Mesenchymal stem cell (in vitro differentiated cells and primary cell): ENCODE results near the gene HES4.

Source experiments
- DNase-seq: peaks from one replicate; pipeline ENCODE4 v3.0.0-alpha.2; 2013
- H2AFZ ChIP-seq: one replicate; pipeline ENCODE4 v1.6.1; 2013; ENCODE audit warnings: low read depth, mild to moderate bottlenecking, control low read depth, inconsistent platforms, low read length, moderate library complexity
- H2AK5ac ChIP-seq: 2 replicates; pipeline ENCODE4 v1.6.1; 2013; ENCODE audit warnings: low read length, moderate library complexity, mild to moderate bottlenecking, inconsistent platforms; ENCODE audit not compliant: severe bottlenecking
- H2BK120ac ChIP-seq: one replicate; pipeline ENCODE4 v1.6.1; 2013; ENCODE audit warnings: low read depth, mild to moderate bottlenecking, inconsistent platforms, low read length, moderate library complexity
- H2BK12ac ChIP-seq, 2 experiments: one replicate each; pipeline ENCODE4 v1.6.1; 2013; ENCODE audit warnings: inconsistent platforms in 2 of 2, low read length in 2 of 2, mild to moderate bottlenecking in 2 of 2, moderate library complexity in 2 of 2, control low read depth in 1 of 2
- H2BK15ac ChIP-seq: one replicate; pipeline ENCODE4 v1.6.1; 2013; ENCODE audit warnings: mild to moderate bottlenecking, low read depth, inconsistent platforms; ENCODE audit not compliant: poor library complexity, severe bottlenecking
- H2BK5ac ChIP-seq: 2 replicates; pipeline ENCODE4 v1.6.1; 2013; ENCODE audit warnings: low read depth, mild to moderate bottlenecking, low read length, control low read depth, inconsistent platforms; ENCODE audit not compliant: poor library complexity, severe bottlenecking
- H3K14ac ChIP-seq, 2 experiments: one replicate each; pipeline ENCODE4 v1.6.1; 2013; ENCODE audit warnings: inconsistent platforms in 2 of 2, low read length in 2 of 2, control low read depth in 1 of 2, mild to moderate bottlenecking in 1 of 2, moderate library complexity in 1 of 2
- H3K18ac ChIP-seq, 2 experiments: one replicate each; pipeline ENCODE4 v1.6.1; 2013; ENCODE audit warnings: inconsistent platforms in 2 of 2, low read length in 2 of 2, control low read depth in 1 of 2, low read depth in 1 of 2, mild to moderate bottlenecking in 1 of 2
- H3K23ac ChIP-seq, 2 experiments: one replicate each; pipeline ENCODE4 v1.6.1; 2013; ENCODE audit warnings: inconsistent platforms in 2 of 2, low read length in 2 of 2, mild to moderate bottlenecking in 2 of 2, moderate library complexity in 2 of 2, control low read depth in 1 of 2
- H3K27ac ChIP-seq: 2 replicates; pipeline ENCODE4 v1.5.1; 2013; ENCODE audit warnings: mild to moderate bottlenecking, moderate library complexity, low read length, control low read depth, inconsistent platforms; ENCODE audit not compliant: poor library complexity, severe bottlenecking
- H3K27me3 ChIP-seq, 2 experiments: 2 replicates each; pipeline versions ENCODE4 v1.6.1 to v1.7.0; 2013; ENCODE audit warnings: low read length in 2 of 2, mild to moderate bottlenecking in 2 of 2, moderate library complexity in 2 of 2, control low read depth in 1 of 2, inconsistent platforms in 1 of 2; ENCODE audit not compliant: control insufficient read depth in 1 of 2, insufficient read depth in 1 of 2
- H3K36me3 ChIP-seq, 2 experiments: 2 replicates each; pipeline versions ENCODE4 v1.6.1 to v1.7.0; 2013; ENCODE audit warnings: low read length in 2 of 2, control low read depth in 1 of 2, inconsistent platforms in 1 of 2, low read depth in 1 of 2, mild to moderate bottlenecking in 1 of 2; ENCODE audit not compliant: insufficient read depth in 2 of 2, control insufficient read depth in 1 of 2
- H3K4ac ChIP-seq, 2 experiments: one replicate each; pipeline ENCODE4 v1.6.1; 2013; ENCODE audit warnings: inconsistent platforms in 2 of 2, low read length in 2 of 2, mild to moderate bottlenecking in 2 of 2, moderate library complexity in 2 of 2, control low read depth in 1 of 2, low read depth in 1 of 2
- H3K4me1 ChIP-seq: 2 replicates; pipeline ENCODE4 v1.6.1; 2013; ENCODE audit warnings: low read depth, low read length, control low read depth; ENCODE audit not compliant: control insufficient read depth, insufficient read depth
- H3K4me2 ChIP-seq: 2 replicates; pipeline ENCODE4 v1.6.1; 2013; ENCODE audit warnings: low read length, mild to moderate bottlenecking, inconsistent platforms; ENCODE audit not compliant: poor library complexity, severe bottlenecking
- H3K4me3 ChIP-seq, 2 experiments: 2 replicates each; pipeline versions ENCODE4 v1.5.1 to v1.7.0; 2013; ENCODE audit warnings: low read length in 2 of 2, mild to moderate bottlenecking in 2 of 2, control low read depth in 1 of 2, low read depth in 1 of 2; ENCODE audit not compliant: insufficient read depth in 1 of 2
- H3K79me1 ChIP-seq: replicated peaks from 2 replicates; pipeline ENCODE4 v1.6.1; 2013; ENCODE audit warnings: mild to moderate bottlenecking, control low read depth, low read length, inconsistent platforms; ENCODE audit not compliant: poor library complexity, severe bottlenecking
- H3K9ac ChIP-seq: 2 replicates; pipeline ENCODE4 v1.7.0; 2013; ENCODE audit warnings: mild to moderate bottlenecking, low read length, moderate library complexity
- H3K9me3 ChIP-seq: 2 replicates; pipeline ENCODE4 v1.7.0; 2013; ENCODE audit warnings: mild to moderate bottlenecking, low read length; ENCODE audit not compliant: control insufficient read depth
- H4K8ac ChIP-seq: one replicate; pipeline ENCODE4 v1.6.1; 2013; ENCODE audit warnings: inconsistent platforms, mild to moderate bottlenecking, low read length, moderate library complexity
- H4K91ac ChIP-seq: one replicate; pipeline ENCODE4 v1.6.1; 2013; ENCODE audit warnings: mild to moderate bottlenecking, low read length, inconsistent platforms
- WGBS: methylation state at CpG from one replicate; pipeline ENCODE4 v1.1.7; 2013; ENCODE audit warnings: mixed read lengths; 5-methylcytosine and 5-hydroxymethylcytosine counted together

HES4 gene

DNA sequence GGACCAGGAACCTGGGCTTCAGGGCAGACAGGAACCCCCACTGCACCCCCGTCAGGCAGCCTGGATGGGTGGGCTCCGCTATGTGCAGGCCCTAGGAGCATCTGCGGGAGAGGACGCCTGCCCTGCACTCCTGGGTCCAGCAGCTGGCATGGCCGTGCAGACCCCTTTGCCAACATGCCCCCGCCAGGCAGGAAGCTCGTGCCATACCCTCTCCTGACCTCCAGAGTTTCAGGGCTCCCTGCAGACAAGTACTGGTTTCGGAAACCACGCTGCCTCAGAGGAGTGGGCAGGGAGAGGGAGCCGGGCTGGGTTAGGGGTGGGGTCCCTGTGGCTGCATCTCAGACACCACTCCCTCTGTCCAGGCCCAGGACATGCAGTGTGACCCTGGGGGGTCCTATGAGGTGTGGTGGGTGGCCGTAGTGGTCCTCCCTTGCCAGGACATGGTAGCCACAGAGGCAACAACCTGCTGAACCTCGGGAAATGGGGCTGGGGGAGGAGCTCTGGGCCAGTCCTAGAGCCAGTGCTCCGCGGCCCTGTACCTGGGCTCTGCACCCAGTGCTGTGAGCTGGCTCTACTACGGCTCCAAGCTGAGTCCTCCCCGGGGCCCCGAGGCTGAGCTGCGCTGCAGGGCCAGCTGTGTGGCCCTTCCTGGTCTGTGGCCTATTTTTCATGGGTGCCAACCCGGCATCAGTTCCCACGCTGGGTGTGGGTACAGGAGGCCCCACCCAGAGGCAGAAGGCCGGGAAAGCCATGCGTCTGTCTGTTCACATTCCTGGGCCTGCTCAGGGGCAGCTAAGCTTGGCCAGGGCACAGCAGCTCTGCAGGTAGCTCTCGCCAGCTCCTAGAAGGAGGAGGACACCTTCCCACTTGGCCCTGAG, 32.2 kb downstream of the HES4 start:
- Histone ChIP-seq H3K79me1 (peaks cover 9% of the 10 kb centered on the region), H4K8ac (no peak overlapping the region), H3K27ac (no peak overlapping the region), H3K4me3 (peak overlapping the region in 1 of 2 experiments; percentile 85), H3K4me1 (peaks cover 22% of the 10 kb centered on the region), H3K9ac (no peak overlapping the region), H3K9me3 (no peaks in the 10 kb centered on the region), H3K36me3 (peaks cover 10 to 33% of the 10 kb centered on the region in 2 experiments), H3K23ac (no peak overlapping the region), H2BK5ac (no peak overlapping the region), H2AFZ (no peak overlapping the region), H4K91ac (no peak overlapping the region), H3K4ac (no peak overlapping the region), H3K4me2 (peak overlapping the region; percentile 92), H3K27me3 (peaks cover 0 to 52% of the 10 kb centered on the region in 2 experiments), H2BK120ac (no peak overlapping the region), H2BK15ac (no peak overlapping the region), H3K14ac (no peak overlapping the region), H3K18ac (no peak overlapping the region), H2BK12ac (no peak overlapping the region), H2AK5ac (no peak overlapping the region)
- DNase-seq, result no peak
- WGBS, result 85% methylated on average over 23 of the region's 23 CpGs

DNA sequence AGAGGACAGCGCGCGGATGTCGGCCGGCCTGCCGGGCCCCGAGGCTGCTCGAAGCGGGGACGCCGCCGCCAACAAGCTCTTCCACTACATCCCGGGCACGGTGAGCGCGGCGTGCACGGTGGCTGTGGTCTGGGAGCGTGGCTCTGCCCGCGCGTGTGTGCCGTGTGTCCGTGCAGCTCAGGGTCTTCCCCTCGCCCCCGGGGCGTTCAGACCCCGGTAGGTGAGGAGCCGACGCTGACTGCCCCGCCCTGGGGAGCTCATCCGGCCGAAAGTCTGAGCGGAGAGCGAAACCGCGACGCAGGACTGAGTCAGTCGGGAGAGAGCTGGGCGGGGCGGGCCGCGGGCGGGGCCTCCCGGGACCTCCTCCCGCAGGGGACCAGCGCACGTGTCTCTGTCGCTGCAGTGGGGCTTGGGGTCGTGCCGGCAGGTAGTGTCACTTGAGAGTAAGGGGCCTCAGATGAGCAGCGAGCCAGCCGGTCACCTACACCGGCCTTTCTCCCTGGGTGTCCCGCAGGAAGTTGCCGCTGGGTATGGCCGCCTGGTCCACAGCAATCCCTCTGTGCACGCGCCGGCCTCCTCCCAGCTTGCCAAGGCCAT, 33.1 kb downstream of the HES4 start:
- 3% methylated on average over 43 of the region's 60 CpGs for WGBS
- Histone ChIP-seq H2BK12ac (peak overlapping the region in 1 of 2 experiments; percentile 79), H4K91ac (peak overlapping the region; percentile 90), H2BK15ac (no peak overlapping the region), H3K14ac (peak overlapping the region in 1 of 2 experiments; percentile 97), H3K4me1 (peaks cover 22% of the 10 kb centered on the region), H3K18ac (peak overlapping the region; percentile 78 to 96), H4K8ac (peak overlapping the region; percentile 66), H3K4ac (peak overlapping the region; percentile 24 to 77), H3K79me1 (peaks cover 9% of the 10 kb centered on the region), H2BK120ac (peak overlapping the region; percentile 2), H3K9ac (peak overlapping the region; percentile 70), H3K4me2 (peak overlapping the region; percentile 92), H3K27ac (no peak overlapping the region), H2AFZ (peak overlapping the region; percentile 72), H3K23ac (peak overlapping the region in 1 of 2 experiments; percentile 97), H2BK5ac (peak overlapping the region; percentile 58), H3K9me3 (no peaks in the 10 kb centered on the region), H2AK5ac (no peak overlapping the region), H3K4me3 (peak overlapping the region; percentile 66 to 85), H3K36me3 (peaks cover 13 to 39% of the 10 kb centered on the region in 2 experiments), H3K27me3 (peaks cover 0 to 46% of the 10 kb centered on the region in 2 experiments)
- DNase-seq, result peak; percentile 74

DNA sequence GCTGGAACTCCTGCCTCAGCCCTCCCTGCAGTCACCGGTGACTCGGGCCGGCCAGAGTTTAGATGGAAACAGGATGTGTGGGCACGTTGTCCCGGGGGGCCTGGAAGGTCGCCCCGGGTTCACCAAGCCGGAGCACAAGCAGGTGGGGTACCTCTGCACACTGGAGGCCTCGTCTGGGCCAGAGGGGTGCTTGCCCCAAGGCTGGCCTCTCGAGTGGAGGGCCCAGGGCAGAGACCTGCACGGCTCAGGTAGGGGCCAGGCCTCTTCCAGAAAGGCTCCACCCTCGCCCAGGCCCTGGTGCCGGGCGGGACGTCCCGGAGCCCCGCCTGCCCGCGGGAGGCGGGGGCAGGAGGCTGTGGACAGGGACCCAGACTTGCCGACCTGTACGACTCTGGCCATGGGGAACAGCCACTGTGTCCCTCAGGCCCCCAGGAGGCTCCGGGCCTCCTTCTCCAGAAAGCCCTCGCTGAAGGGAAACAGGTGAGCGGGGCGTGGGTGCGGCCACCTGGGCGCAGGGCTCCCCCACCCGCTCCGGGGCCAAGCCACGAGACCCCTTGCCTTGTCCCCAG, 33.7 kb downstream of the HES4 start, which contains the start of gene PLEKHN1:
PLEKHN1 (plus strand) TSS at position 348 of the 569 bp plus-strand sequence; CDS start at position 398, 50 bp downstream.
- Histone ChIP-seq H2AK5ac (no peak within 1 kb of the TSS), H3K4me2 (peak within 1 kb of the TSS; percentile 92), H4K8ac (peak within 1 kb of the TSS; percentile 66), H3K27ac (no peak within 1 kb of the TSS), H3K36me3 (peaks cover 13 to 44% of the 10 kb centered on the region in 2 experiments), H2BK5ac (peak within 1 kb of the TSS; percentile 58), H3K9ac (peak within 1 kb of the TSS; percentile 70), H3K4me3 (peak within 1 kb of the TSS; percentile 66 to 85), H3K18ac (peak within 1 kb of the TSS; percentile 78 to 96), H2BK15ac (no peak within 1 kb of the TSS), H3K4me1 (peaks cover 28% of the 10 kb centered on the region), H3K79me1 (peaks cover 14% of the 10 kb centered on the region), H2BK120ac (peak within 1 kb of the TSS; percentile 2), H3K27me3 (peaks cover 0 to 40% of the 10 kb centered on the region in 2 experiments), H4K91ac (peak within 1 kb of the TSS; percentile 90), H3K4ac (peak within 1 kb of the TSS; percentile 24 to 77), H2BK12ac (peak within 1 kb of the TSS in 1 of 2 experiments; percentile 79), H3K14ac (peak within 1 kb of the TSS in 1 of 2 experiments; percentile 97), H3K23ac (peak within 1 kb of the TSS in 1 of 2 experiments; percentile 97), H3K9me3 (no peaks in the 10 kb centered on the region), H2AFZ (peak within 1 kb of the TSS; percentile 72)
- peak; percentile 50 for DNase-seq
- WGBS, result 5% methylated on average over 30 of the region's 31 CpGs
